Activated CD4-positive, alpha-beta T cell treated with anti-CD3 and anti-CD28 coated beads, Interleukin-2, amount 50 U/mL, for 48 hours (primary cell): ENCODE results near the gene PKP2.
A peak's percentile ranks its signal among the peaks of the same experiment; 100 is the strongest.

Experiments used
- DNase-seq, 2 experiments: peaks; one replicate each; pipeline ENCODE4 v3.0.0-alpha.2; 2020

PKP2 gene

DNA sequence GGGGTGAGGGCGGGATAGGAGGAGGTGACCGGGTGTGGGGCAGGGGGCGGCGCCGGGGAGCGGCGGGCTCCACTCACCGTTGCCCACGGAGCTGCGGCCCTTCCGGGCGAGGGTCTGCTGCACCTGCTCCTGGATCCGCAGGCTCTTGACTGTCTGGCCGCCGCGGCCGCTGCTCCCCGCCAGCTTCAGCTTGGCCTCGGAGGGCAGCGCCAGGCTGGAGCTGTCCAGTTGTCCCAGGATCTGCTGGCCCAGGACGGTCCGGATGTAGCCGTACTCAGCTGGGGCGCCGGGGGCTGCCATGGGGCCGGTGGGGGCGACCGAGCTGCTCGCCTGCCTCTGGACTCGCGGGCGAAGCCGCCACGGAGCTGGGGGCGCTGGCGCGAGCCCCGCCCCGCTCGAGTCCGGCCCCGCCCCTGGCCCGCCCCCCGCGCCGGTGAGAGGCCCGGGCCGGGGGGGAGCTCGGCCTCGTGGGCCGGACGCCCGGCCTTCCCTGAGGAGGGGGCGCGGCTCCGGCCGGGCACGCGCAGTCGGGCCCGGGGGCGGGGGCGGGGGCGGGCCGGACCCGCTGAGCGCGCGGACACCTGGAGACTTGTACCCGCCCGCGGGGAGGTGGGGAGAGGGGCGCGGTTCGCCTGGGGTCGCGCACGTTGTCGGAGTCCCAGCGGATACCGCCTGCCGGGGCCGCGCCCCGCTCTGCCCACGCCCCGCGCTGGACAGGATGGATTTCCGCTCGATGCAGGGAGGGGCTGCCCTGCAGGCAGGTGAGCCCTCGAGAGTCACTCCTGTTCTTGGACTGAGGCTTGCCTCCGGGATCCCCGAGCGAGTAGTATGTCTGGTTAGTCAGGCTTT, at the start of gene PKP2:
TSS of gene PKP2 (minus strand) at position 346 of the 849 bp plus-strand sequence. CDS start at position 300, 46 bp downstream.
- peak; percentile 12 to 21 for DNase-seq

DNA sequence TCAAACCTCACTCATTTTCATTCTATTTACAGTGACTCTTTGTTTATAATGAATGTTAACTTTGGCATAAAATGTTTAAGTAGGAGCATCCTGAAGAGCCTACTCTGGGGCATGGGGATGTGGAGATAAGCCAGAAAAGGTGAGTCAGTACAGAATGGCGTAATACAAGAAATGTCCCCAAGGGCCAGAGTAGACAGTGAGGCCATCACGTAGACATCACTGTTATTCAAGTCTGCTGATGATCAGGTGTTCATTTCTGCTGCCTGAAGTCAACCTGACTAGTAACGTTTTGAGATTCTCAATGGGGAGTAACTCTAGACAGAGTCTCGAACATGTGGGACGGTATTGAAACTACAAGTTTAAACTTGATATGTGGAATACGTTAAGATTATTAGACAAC, 47.6 kb upstream of the PKP2 start:
- DNase-seq = no peak

DNA sequence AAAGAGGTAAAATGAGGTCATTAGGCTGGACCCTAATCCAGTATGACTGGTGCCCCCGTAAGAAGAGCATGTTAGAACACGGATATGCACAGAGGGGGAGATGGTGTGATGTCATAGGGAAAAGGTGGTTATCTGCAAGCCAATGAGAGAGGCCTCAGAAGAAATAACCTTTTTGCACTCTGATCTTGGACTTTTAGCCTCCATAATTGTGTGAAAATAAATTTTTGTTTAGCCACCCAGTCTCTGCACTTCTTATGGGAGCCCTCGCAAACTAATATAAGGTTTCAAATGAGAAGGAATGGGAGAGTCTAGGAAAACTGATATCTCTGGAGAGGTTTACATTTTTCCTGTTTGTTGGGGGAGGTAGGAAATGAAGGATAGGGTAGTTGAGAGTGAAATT, 43.2 kb upstream of the PKP2 start:
- DNase-seq = no peak

- no peak for DNase-seq
These were observed 30.4 kb upstream of the PKP2 start for GRCh38 chr12:32926963-32927362.

DNA sequence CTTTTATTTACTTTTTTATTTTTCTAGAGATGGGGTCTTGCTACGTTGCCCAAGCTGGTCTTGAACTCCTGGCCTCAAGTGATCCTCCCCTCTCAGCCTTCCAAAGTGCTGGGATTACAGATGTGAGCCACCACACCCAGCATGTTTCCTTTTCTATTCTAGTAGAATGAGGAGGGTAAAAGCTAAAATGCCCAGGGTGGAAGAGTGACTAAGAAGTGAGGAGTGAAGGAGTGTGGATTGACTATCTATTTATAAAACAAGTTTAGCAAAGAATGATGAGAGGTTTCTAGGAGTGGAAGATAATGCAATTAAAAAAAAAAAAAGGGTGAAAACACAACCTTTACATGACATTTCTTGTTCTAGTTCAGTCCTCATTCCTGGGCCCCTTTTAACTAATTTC, 29.8 kb upstream of the PKP2 start:
- DNase-seq = no peak

- no peak for DNase-seq
These were observed 26.1 kb upstream of the PKP2 start for GRCh38 chr12:32922546-32923297.

GRCh38 chr12:32921397-32921796, 24.8 kb upstream of the PKP2 start:
- no peak for DNase-seq

DNA sequence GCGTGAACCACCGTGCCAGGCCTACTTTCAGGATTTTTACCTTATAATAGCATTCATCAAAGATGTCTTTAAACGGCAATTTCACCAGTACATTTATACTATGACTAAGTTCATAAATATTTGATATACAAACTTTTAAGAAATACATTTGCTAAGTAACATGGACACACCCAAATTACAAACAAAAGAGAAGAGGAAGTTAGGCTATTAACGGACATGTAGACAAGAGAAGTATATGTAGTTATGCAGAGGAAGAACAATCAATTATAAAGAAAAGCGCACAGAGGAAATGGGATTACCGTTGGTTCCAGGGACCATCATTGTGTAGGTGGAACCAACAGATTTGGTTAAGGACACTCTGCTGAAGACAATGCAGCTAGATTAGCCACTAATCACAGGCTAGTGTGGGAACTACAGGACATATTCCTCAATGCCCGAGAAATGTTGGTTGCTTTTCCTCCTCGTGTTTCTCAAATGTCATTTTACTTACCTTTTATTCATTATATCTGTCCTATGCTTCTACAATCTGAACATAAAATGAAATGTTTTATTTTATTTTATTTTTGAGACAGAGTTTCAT, 24.0 kb upstream of the PKP2 start:
- no peak for DNase-seq

GRCh38 chr12:32918890-32919801, 22.6 kb upstream of the PKP2 start:
- DNase-seq = no peak

DNA sequence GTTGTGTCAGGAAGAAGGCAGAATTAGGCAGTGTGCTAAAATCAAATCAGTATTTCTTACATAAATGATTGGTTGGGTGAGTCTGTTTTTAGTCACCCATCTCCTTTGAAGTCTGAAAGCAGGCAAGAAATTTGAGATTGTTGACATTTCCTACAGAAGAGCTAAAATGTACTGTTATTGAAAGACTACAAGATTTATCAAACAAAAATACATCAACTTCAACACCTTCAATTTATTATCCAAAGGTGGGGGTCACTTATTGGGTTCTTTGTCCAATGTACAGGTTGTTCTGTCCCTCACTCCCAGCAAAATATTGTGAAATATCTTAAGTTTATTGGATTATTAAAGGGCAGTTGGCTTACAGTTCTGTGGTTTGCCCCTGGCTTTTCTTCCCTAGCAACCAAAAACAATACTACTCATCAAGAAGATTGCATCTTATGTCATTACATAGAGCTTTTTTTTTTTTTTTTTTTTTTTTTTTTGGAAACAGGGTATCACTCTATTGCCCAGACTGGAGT, 20.6 kb upstream of the PKP2 start:
- no peak for DNase-seq

DNA sequence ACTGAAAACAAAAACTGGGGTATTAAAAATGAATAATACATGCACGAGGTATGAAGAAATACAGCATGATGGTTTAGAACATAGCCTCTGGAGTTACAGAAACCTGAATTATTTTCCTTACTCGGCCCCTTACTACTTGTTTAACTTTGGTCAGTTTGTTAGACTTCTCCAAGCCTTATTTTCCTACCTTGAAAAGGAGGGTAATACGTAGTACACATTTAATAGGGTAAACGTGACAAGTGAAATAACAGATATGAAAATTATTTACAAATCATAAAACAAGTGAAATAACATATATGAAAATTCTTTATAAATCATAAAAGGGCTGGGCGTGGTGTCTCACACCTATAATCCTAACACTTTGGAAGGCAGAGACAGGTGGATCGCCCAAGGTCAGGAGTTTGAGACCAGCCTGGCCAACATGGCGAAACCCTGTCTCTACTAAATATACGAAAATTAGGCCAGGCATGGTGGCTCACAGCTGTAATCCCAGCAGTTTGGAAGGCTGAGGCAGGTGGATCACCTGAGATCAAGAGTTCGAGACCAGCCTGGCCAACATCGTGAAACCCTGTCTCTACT, 11.4 kb upstream of the PKP2 start:
- DNase-seq = no peak

DNA sequence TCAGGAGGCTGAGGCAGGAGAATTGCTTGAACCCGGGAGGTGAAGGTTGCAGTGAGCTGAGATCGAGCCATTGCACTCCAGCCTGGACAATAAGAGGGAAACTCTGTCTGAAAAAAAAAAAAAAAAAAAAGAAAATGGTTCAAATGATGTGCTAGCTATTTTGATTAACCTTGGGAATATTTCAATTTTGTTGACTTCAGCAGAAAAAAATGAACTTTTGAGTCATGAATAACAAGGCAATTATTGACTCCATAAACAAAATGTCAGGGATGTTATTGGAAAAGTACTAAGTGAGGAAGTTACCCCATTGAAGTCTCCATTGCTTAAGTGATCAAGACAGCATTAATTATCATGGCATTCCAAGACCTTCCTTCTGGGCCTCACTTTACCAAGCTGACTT, 10.6 kb upstream of the PKP2 start:
- DNase-seq = no peak

- DNase-seq = peak; percentile 2 to 9
These were observed 10.0 kb upstream of the PKP2 start for GRCh38 chr12:32906399-32907165.

- DNase-seq = no peak
These were observed 7.2 kb upstream of the PKP2 start for GRCh38 chr12:32903763-32904162.

- DNase-seq = no peak
These were observed 6.7 kb upstream of the PKP2 start for GRCh38 chr12:32903318-32903717.

GRCh38 chr12:32902287-32902997, 5.9 kb upstream of the PKP2 start:
- no peak for DNase-seq

DNA sequence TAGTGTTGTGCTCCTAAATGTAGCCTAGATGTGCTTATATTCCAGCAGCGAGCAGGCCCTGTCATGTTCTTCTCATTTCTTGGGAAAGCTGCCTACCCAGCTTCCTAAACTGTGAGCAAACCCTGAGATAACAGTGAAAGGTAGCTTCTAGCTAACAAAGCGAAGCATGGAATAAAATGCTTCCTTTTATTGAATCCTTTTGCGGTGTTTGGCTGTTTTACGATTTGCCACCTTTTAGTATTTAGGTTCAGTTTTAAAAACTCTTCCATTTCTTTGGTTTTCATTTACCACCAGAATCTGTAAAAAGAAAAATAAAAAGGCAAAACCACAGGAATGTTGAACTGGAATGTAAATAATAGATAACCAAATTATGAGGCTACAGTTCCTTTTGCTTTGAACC, 5.0 kb upstream of the PKP2 start:
- no peak for DNase-seq

GRCh38 chr12:32897687-32898573, 1.4 kb upstream of the PKP2 start:
- DNase-seq = no peak

- no peak for DNase-seq
These were observed 669 bp upstream of the PKP2 start for GRCh38 chr12:32897281-32897610.
